LNCAP (cell line): ENCODE measurements around the gene CHDH.

ENCODE experiments used
- TF ChIP-seq, protein P1 (sequence below): fragments of 450-650 bp; IDR thresholded peaks from 2 replicates; pipeline ENCODE4 v1.5.1; 2017; ENCODE audit warnings: mild to moderate bottlenecking

The CHDH gene, protein sequence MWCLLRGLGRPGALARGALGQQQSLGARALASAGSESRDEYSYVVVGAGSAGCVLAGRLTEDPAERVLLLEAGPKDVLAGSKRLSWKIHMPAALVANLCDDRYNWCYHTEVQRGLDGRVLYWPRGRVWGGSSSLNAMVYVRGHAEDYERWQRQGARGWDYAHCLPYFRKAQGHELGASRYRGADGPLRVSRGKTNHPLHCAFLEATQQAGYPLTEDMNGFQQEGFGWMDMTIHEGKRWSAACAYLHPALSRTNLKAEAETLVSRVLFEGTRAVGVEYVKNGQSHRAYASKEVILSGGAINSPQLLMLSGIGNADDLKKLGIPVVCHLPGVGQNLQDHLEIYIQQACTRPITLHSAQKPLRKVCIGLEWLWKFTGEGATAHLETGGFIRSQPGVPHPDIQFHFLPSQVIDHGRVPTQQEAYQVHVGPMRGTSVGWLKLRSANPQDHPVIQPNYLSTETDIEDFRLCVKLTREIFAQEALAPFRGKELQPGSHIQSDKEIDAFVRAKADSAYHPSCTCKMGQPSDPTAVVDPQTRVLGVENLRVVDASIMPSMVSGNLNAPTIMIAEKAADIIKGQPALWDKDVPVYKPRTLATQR

DNA sequence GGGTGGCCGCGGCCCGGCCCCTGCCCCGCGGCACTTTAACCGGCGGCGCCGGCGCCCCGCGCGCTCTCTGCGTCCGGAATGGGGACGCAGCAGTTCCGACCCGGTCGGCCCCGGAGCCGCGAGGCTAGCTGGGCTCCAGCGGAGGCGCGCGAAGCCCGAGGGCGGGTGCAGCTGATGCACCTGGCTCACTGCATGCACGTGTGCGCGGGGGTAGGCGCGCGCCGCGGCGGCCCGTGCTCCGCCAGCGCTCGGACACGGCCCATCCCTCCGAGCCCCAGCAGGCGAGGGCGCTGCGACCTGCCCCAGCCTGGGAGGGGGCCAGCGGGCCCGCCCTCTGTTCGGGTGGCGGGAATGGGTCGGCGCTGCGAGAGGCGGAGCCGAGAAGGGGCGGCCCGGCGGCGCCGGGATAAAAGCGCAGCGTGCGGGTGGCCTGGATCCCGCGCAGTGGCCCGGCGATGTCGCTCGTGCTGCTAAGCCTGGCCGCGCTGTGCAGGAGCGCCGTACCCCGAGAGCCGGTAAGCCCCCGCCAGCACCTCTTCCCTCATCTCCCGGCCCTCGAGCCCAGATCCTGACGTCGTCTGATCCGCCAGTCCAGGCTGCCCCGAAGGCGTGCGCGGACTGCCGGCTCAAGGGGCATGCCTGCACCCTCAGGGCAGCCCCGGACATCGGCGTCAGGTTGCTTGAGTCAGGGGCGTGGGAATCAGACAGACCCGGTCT lies at the start of gene CHDH, which contains the start of gene IL17RB:
CHDH (minus strand) TSS at position 286 of the 717 bp plus-strand sequence. CDS start 22,411 bp downstream, outside the sequence.
IL17RB (plus strand) TSS at position 435 of the 717 bp plus-strand sequence; CDS start at position 456, 21 bp downstream.
- TF ChIP-seq, protein P1, sequence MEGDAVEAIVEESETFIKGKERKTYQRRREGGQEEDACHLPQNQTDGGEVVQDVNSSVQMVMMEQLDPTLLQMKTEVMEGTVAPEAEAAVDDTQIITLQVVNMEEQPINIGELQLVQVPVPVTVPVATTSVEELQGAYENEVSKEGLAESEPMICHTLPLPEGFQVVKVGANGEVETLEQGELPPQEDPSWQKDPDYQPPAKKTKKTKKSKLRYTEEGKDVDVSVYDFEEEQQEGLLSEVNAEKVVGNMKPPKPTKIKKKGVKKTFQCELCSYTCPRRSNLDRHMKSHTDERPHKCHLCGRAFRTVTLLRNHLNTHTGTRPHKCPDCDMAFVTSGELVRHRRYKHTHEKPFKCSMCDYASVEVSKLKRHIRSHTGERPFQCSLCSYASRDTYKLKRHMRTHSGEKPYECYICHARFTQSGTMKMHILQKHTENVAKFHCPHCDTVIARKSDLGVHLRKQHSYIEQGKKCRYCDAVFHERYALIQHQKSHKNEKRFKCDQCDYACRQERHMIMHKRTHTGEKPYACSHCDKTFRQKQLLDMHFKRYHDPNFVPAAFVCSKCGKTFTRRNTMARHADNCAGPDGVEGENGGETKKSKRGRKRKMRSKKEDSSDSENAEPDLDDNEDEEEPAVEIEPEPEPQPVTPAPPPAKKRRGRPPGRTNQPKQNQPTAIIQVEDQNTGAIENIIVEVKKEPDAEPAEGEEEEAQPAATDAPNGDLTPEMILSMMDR = peak; percentile 25; the same call in 1 of the 2 replicates

DNA sequence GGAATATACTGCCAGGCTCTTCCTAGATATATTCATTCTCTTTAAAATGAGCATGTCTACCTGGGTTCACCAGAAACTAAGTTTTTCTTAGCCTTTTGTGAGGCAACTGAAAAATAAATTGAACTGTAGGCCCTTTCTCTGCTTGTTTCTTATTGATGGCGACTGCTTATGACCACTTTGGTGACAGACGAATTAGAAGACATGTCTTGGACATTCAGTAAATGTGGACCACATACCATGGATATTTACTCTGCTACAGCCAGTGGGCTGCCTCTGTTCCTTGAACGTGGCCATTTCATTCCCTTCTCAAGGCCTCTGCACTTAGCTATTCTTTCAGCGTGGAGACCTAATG lies 46.0 kb upstream of the CHDH start:
- TF ChIP-seq, protein P1 = no peak

DNA sequence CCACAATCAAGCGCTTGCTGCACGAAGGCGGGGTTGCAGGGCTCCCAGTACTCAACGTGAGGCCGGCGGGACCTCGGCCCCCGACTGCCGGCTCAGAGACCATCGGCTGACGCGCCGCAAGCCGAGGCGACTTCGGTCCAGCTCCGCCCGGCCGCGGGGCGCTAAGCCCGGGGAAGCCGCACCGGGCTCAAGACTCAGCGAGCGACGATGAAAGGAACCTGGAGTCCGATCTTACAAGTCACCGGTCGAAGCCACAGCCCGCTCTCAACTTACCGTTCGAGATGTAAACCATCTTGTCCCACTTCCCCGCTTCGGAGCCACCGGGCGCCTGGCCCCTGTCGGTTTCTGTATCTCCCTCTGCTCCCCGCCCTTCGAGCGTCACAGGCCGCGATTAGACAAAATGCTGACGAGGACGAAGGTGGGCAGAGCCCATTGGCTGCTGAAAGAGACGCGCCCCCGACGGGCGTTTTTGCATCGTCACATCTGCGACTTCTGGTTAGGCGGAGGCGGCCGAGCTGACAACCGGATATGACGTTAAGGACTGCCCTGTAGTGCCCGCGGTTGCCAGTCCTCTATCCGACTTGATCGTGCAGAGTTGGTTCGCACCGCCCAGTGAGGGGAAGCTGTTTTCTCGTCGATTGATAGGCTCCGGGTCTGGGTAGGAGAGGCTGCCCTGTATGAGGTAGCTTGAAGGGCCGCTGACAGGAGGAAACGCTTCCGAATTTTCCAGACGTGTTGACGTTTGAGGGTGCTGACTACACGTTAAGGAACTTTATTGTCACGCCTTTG lies 45.5 kb upstream of the CHDH start, which contains the start of gene SELENOK:
SELENOK (minus strand) TSS at position 363 of the 789 bp plus-strand sequence.
- TF ChIP-seq, protein P1 = no peak

DNA sequence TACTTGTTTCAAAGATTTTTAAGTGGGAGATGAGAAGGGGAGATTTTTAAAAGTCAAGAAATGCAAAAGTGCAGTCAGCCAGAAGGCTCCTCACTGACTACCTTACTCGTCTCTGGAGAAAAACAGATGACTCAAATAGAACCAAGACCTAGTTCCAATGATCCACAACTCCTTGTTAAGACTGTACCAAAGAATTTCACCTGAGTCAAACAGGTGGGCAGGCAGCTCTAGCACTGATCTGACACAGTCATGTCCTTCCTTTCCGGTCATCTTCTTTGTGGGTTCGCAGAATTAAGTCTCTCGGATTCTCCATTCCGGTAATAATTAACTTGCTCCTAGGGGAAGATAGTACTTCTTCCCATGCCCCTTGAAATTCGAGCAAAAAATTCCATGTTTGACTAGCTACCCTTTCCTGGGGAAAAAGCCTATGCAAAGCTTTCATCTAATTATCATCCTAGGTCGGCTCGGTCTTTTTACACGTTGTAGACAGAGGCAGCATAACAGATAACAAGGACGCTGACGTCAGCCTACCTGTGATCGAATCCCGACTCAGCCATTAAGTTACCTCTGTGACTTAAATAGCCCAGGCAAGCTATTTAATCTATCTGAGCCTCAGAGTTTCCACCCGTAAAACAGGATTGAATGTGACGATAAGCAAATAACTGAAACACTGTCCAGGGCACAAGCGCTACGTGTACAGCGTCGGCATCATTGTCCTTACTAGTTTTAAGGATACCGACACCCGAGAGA lies 44.7 kb upstream of the CHDH start:
- TF ChIP-seq, protein P1 = no peak

DNA sequence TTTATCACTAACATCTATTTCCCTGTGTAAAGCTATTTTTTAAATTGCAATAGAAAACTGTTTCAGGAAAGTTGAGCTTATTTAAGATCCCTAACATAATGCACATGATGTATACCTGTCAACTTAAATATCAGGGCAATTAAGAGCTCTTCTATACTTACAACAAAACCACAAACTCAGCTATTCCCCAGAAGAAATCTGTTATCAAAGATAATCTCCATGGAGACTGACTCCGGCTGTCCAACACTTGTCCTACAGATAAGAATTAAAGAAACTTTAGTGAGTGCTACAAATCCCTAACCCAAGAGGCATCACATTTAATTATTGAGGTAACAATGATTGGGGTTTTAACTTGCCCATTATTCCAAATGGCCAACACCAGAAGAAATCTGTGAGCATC lies 42.0 kb upstream of the CHDH start:
- TF ChIP-seq, protein P1 = no peak

DNA sequence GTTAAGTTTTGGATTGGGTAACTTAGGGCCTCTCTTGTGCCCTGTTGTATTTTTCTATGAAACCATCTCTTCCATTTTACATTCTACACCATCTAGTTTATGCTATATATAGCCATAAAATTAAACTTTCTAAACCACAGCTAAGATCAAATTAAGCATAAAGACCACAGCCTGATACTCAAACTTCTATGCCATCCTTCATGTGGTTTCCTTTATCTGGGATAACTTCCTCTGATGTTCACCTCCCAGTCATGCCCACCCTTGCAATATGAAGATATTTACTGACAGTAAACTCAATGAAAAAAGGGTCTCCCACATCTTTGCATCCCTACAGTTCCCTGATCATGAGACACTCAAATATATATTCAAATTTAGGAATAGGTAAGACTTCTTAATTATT lies 41.2 kb upstream of the CHDH start:
- TF ChIP-seq, protein P1 = no peak
